Measurements from ENCODE around the gene MAPK14.
A peak's percentile ranks its signal among the peaks of the same experiment; 100 is the strongest.
"Not testable (repeated sequence)": the region's sequence is repeated elsewhere in the genome, so short reads cannot be mapped to it uniquely, and the experiment has no call there.

MAPK14 gene

GRCh38 chr6:36123270-36124139 is 95.9 kb downstream of the MAPK14 start:
- peak; percentile 84 for DNase-seq (ENCODE audit: low read depth)

GRCh38 chr6:36124346-36124745 is 96.7 kb downstream of the MAPK14 start:
- not testable (repeated sequence) for DNase-seq (ENCODE audit: low read depth)

- no peak for DNase-seq (ENCODE audit: low read depth)
These were observed 97.3 kb downstream of the MAPK14 start for GRCh38 chr6:36124881-36125280.

- no peak for DNase-seq (ENCODE audit: low read depth)
These were observed 98.0 kb downstream of the MAPK14 start for GRCh38 chr6:36125575-36125974.

GRCh38 chr6:36126121-36126520 is 98.5 kb downstream of the MAPK14 start:
- no peak for DNase-seq (ENCODE audit: low read depth)

- DNase-seq (ENCODE audit: low read depth): no peak
These were observed 99.2 kb downstream of the MAPK14 start for GRCh38 chr6:36126553-36127458.

- no peak for DNase-seq (ENCODE audit: low read depth)
These were observed 99.9 kb downstream of the MAPK14 start for GRCh38 chr6:36127462-36128016.

- no peak for DNase-seq (ENCODE audit: low read depth)
These were observed 100.5 kb downstream of the MAPK14 start for GRCh38 chr6:36128073-36128472.

GRCh38 chr6:36128793-36129192 is 101.2 kb downstream of the MAPK14 start:
- no peak for DNase-seq (ENCODE audit: low read depth)

GRCh38 chr6:36129334-36129733 is 101.7 kb downstream of the MAPK14 start:
- DNase-seq (ENCODE audit: low read depth): not testable (repeated sequence)

GRCh38 chr6:36129941-36130666 is 102.5 kb downstream of the MAPK14 start, which contains the start of gene MAPK13:
Gene MAPK13, plus strand, starts transcription at chr6:36130513. Its CDS starts 70 bp downstream, at chr6:36130583.
- no peak for DNase-seq (ENCODE audit: low read depth)

GRCh38 chr6:36130667-36131510 is 103.3 kb downstream of the MAPK14 start:
- DNase-seq (ENCODE audit: low read depth): no peak

GRCh38 chr6:36131511-36132245 is 104.1 kb downstream of the MAPK14 start:
- no peak for DNase-seq (ENCODE audit: low read depth)

- DNase-seq (ENCODE audit: low read depth): no peak
These were observed 104.8 kb downstream of the MAPK14 start for GRCh38 chr6:36132246-36132895.

GRCh38 chr6:36133148-36133547 is 105.5 kb downstream of the MAPK14 start:
- DNase-seq (ENCODE audit: low read depth): no peak

GRCh38 chr6:36133912-36134311 is 106.3 kb downstream of the MAPK14 start:
- DNase-seq (ENCODE audit: low read depth): no peak

- DNase-seq (ENCODE audit: low read depth): no peak
These were observed 107.6 kb downstream of the MAPK14 start for GRCh38 chr6:36135053-36135731.

- DNase-seq (ENCODE audit: low read depth): no peak
These were observed 108.4 kb downstream of the MAPK14 start for GRCh38 chr6:36136034-36136433.

- no peak for DNase-seq (ENCODE audit: low read depth)
These were observed 108.9 kb downstream of the MAPK14 start for GRCh38 chr6:36136551-36136950.
